Lower leg skin (tissue), 3 donors: ENCODE results near the gene PEX1.

Experiments
- POLR2A ChIP-seq, 2 donors: fragments of 450-650 bp; IDR thresholded peaks; one replicate each; pipeline ENCODE4 v1.6.1; 2016 to 2017; ENCODE audit warnings: antibody characterized with exemption in 2 of 2, mild to moderate bottlenecking in 1 of 2, moderate library complexity in 1 of 2
- TF ChIP-seq, protein P1 (sequence below), 3 donors: fragments of 450-650 bp; IDR thresholded peaks; one replicate each; pipeline ENCODE4 v1.5.1; 2016; ENCODE audit warnings: antibody characterized with exemption in 3 of 3, mild to moderate bottlenecking in 3 of 3, moderate library complexity in 2 of 3

- TF ChIP-seq POLR2A (IDR thresholded peaks at IDR 0.05), result no peak
- TF ChIP-seq, protein P1, sequence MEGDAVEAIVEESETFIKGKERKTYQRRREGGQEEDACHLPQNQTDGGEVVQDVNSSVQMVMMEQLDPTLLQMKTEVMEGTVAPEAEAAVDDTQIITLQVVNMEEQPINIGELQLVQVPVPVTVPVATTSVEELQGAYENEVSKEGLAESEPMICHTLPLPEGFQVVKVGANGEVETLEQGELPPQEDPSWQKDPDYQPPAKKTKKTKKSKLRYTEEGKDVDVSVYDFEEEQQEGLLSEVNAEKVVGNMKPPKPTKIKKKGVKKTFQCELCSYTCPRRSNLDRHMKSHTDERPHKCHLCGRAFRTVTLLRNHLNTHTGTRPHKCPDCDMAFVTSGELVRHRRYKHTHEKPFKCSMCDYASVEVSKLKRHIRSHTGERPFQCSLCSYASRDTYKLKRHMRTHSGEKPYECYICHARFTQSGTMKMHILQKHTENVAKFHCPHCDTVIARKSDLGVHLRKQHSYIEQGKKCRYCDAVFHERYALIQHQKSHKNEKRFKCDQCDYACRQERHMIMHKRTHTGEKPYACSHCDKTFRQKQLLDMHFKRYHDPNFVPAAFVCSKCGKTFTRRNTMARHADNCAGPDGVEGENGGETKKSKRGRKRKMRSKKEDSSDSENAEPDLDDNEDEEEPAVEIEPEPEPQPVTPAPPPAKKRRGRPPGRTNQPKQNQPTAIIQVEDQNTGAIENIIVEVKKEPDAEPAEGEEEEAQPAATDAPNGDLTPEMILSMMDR (IDR thresholded peaks at IDR 0.05), result no peak
Measured at GRCh38 chr7:92478095-92478494, 50.2 kb downstream of the PEX1 start.
